SJCRH30 (cell line): ENCODE results near the gene RTP1. TPM values are rescaled to one million over a fixed set of nuclear protein-coding genes. Genes with fewer than 3 reads are reported as not detected.

Experiments used
- DNase-seq, 2 experiments: peaks; one replicate each; pipeline ENCODE4 v3.0.0-alpha.2; 2015 to 2020
- H3K27ac ChIP-seq: fragments of 250-450 bp; sonication (Bioruptor Pico); 2 replicates; pipeline ENCODE4 v1.5.1; 2020; ENCODE audit warnings: mild to moderate bottlenecking, moderate library complexity
- H3K27me3 ChIP-seq: fragments of 250-450 bp; sonication (Bioruptor Pico); 2 replicates; pipeline ENCODE4 v1.5.1; 2020; ENCODE audit warnings: mild to moderate bottlenecking, moderate library complexity
- H3K36me3 ChIP-seq: fragments of 250-450 bp; sonication (Bioruptor Pico); 2 replicates; pipeline ENCODE4 v1.5.1; 2020; ENCODE audit warnings: mild to moderate bottlenecking, moderate library complexity
- H3K4me1 ChIP-seq: fragments of 250-450 bp; sonication (Bioruptor Pico); 2 replicates; pipeline ENCODE4 v1.5.1; 2020; ENCODE audit warnings: mild to moderate bottlenecking, moderate library complexity
- H3K4me3 ChIP-seq: fragments of 250-450 bp; sonication (Bioruptor Pico); 2 replicates; pipeline ENCODE4 v1.5.1; 2020; ENCODE audit warnings: mild to moderate bottlenecking, moderate library complexity
- H3K9me3 ChIP-seq: fragments of 250-450 bp; sonication (Bioruptor Pico); replicated peaks from 2 replicates; pipeline ENCODE4 v1.5.1; 2020; ENCODE audit warnings: mild to moderate bottlenecking, moderate library complexity
- total RNA-seq: library from RNA; depleted of rRNA; stranded (reverse); fragments of >200 nt; shearing (Covaris generic); gene quantifications from 2 replicates; pipeline ENCODE4 v1.2.3, GENCODE V29; 2014; rRNA removed

Gene RTP1
- total RNA-seq, 1 experiment from 2014 or later: not detected

DNA sequence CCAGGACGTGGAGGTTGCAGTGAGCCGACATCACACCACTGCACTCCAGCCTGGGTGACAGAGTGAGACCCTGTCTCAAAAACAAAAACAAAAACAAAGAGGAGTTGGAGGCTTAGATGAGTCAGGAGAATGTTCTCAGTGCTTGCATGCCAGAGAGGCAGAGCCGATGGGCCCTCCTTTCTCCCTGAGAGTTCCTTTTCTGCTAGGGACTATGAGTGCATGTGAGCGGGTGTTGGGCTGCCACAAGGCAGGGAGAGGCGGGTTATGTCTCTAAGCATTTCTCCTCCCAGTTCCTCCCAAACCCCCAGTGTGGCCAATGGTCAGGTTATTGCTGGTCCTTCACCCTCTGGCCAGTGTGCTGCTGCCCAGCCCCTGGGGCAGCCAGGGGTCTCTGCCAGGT, 45.1 kb downstream of the RTP1 start:
- no peaks in the 10 kb centered on the region for H3K27me3 ChIP-seq
- no peaks in the 10 kb centered on the region for H3K4me1 ChIP-seq
- no peaks in the 10 kb centered on the region for H3K9me3 ChIP-seq
- DNase-seq: no peak
- no peaks in the 10 kb centered on the region for H3K36me3 ChIP-seq
- no peak overlapping the region for H3K27ac ChIP-seq
- no peak overlapping the region for H3K4me3 ChIP-seq

DNA sequence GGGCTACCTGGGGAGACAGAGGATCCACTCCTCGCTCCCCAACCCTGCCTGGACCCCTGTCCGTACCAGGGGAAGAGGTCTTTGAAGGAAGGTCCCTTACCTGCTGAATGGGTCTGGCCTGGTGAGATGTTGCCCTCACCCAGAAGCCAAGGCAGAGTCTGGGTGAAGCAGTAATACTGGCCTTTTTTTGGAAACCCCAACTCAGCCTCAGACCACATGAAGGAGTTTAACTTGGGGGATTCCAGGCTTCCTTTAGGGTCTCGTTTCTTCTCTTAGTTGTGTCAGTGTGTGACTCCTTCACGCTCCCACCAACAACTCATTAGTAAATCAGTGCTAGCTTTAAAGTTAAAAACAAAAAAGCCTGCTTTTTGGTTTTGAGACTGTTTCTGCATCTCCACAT, 45.6 kb downstream of the RTP1 start:
- H3K9me3 ChIP-seq: no peaks in the 10 kb centered on the region
- no peak for DNase-seq
- H3K27ac ChIP-seq: no peak overlapping the region
- H3K4me3 ChIP-seq: no peak overlapping the region
- H3K27me3 ChIP-seq: no peaks in the 10 kb centered on the region
- H3K4me1 ChIP-seq: no peaks in the 10 kb centered on the region
- H3K36me3 ChIP-seq: no peaks in the 10 kb centered on the region

DNA sequence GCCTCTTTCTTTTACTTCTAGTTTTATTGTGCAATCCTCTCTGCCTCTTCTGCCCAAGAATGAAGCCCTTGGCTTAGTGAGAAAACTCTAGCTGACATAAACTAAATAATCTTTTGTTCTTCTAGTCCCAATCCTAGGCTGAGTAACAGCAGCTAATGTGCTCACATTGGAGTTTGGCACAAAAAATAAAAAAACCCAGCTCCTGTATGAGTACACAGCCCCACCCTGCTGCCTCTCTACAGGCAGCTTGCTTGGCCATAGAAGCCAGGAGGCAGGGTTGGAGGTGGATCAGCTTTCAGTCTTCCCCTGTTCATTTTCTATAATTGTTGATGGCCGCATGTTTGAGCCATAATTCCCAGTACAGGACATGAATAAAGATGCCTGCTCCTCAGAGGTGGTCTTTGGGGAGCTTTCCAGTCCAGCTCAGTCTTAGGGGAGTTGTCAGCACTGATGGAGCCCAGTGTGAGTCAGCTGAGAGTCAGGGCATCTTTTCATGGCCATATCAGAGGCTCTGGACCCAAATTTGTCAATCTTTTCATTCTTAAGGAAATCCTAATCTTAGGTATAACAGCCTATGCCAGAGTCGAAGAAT, 46.7 kb downstream of the RTP1 start:
- no peak for DNase-seq
- Histone ChIP-seq H3K4me3 (no peak overlapping the region), H3K9me3 (no peaks in the 10 kb centered on the region), H3K27ac (no peak overlapping the region), H3K4me1 (no peaks in the 10 kb centered on the region), H3K27me3 (no peaks in the 10 kb centered on the region), H3K36me3 (no peaks in the 10 kb centered on the region)

DNA sequence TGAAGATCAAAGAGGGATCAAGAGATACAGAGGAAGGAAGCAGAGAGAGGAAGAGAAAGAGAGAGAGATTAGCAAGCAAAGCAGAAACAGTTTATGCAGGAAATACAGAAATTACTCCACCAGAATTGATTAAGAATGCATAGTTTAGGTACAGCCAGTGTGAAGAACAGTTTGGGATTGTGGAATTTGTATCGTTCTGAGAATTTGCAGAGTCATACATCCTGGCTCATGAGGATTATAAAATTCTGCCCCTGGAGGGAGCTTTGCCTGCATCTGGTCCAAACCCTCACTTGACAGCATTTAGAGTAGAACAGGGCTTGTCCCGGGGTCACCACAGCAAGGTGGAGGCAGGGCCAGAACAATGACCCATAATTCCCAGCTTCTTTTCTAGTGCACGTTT, 50.1 kb downstream of the RTP1 start:
- no peak overlapping the region for H3K4me3 ChIP-seq
- H3K36me3 ChIP-seq: no peaks in the 10 kb centered on the region
- no peak for DNase-seq
- no peak overlapping the region for H3K27ac ChIP-seq
- no peaks in the 10 kb centered on the region for H3K27me3 ChIP-seq
- H3K9me3 ChIP-seq: no peaks in the 10 kb centered on the region
- H3K4me1 ChIP-seq: no peaks in the 10 kb centered on the region

Other genes starting within 250 kb of the RTP1 start
- 10.3 and 16.1 TPM in 2 replicates for gene RPL39L, start 58.0 kb upstream of the RTP1 start, total RNA-seq
- 0.34 TPM in 1 of 2 replicates, not detected in the other for gene MASP1, start 94.3 kb downstream of the RTP1 start, total RNA-seq
- gene RTP4, start 170.9 kb downstream of the RTP1 start, total RNA-seq: not detected in 2 replicates